NCI-H1436 treated with DMSO at 0.1 percent for 48 hours (cell line): ENCODE results near the gene DDHD1.

ENCODE experiments used
- DNase-seq: peaks from one replicate; lab custom pipeline; 2025; lab: John Stamatoyannopoulos, UW

The DDHD1 gene

DNA sequence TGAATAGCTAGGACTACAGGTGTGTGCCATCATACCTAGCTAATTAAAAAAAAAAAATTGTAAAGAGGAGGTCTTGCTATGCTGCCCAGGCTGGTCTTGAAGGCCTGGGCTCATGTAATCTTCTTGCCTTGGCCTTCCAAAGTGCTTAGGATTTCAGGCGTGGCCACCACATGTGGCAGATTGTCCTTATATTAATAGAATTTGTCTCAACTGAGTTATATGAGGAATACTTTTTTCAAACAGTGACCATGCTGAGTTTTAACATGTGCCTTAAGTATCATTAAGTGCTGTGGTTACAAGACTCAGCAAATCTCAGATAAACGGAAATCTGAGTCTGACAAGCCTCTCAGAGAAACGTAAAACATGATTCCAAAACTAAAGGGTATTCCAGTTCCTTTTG lies 119.1 kb downstream of the DDHD1 start:
- no peak for DNase-seq

DNA sequence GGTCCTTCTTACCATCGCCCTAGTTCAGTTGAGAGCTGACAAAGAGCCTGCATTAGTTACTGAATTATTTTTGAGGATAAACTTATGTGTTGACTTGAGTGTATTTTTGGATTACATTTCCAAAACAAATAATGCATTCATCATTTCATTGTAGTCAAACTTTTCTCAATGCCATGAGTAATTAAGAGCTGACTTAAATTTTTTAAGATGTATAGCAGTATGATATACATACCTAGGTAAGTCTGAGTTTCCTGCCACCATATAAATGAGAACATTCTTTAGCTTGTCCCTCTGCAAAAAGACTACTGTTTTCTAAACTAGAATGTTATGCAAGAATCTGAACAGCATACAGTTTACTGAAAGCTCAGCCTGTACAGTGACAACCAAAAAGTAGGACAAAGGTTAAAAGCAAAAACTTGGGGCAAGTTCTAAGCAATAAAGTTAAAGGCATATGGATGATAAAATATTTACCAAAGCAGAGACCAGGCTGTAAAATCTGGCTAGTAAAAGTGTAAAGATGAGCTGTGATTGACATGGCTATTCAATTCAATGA lies 120.2 kb downstream of the DDHD1 start:
- no peak for DNase-seq

DNA sequence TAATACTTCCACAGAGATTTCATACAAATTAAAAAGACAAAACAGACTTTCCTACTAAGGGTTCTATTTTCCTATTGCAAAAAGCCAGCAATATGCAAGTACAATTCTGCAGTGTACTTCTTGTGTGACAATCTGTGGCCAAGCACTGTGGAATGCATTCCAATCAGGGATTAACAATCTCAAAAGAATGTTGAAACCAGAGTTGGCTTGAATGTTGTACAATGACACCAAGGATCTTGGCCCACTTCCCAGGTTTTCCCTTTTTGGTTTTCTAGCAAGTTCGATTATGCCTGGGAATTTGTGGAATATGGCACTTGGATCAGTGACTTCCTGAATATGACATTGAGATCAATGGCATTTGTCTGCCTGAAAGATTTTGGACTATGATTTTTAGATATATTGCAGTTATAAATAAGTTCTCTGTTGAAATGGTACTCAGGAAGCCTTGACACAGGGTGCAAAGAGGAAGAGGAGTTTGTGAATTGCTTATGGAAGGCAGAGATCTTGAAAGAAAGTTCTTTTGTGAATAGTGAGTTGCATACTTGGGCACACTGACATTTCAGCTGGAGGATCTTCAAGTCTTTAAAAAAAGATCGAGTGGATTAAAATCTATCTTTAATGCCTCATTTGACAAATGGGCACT lies 120.8 kb downstream of the DDHD1 start:
- DNase-seq = no peak

DNA sequence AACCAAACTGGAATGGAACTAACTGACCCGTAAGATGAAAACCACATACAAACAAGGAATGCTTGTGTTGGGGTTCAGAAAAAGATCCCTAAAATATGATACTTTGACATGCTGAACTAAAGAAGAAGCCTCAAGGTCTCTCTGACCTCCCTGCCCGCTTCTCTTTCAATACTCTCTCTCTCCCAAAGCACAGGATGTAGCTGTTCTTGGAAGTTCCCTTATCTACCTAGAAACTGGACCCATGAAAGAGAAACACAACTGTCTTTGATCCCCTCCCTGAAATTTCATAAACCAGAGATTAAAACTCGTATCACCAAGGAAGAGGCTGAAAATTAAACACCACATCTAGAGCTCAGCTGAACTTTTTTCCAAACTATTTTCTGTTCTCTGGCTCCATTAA lies 125.6 kb downstream of the DDHD1 start:
- no peak for DNase-seq

- no peak for DNase-seq
Observed at GRCh38 chr14:53027041-53027440, 126.1 kb downstream of the DDHD1 start.

DNA sequence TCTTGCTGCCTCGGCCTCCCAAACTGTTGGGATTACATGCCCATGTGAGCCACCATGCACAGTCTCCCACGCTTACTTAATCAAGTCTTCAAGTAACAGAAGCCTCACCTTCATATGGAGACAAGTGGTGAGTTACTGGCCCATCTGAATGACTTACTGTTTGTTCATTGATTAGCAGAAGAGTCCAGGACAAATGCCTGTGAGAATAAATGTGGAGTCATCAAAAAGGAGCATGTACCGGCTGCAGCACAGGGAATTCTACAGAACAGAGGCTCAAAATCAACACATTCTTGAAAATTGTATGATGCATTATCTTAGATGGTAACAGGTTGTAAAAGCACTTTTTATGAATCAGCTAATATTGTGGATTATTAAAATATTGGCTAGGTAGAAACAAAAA lies 129.8 kb downstream of the DDHD1 start:
- DNase-seq = no peak

GRCh38 chr14:53022593-53022992 lies 130.5 kb downstream of the DDHD1 start:
- DNase-seq = no peak

DNA sequence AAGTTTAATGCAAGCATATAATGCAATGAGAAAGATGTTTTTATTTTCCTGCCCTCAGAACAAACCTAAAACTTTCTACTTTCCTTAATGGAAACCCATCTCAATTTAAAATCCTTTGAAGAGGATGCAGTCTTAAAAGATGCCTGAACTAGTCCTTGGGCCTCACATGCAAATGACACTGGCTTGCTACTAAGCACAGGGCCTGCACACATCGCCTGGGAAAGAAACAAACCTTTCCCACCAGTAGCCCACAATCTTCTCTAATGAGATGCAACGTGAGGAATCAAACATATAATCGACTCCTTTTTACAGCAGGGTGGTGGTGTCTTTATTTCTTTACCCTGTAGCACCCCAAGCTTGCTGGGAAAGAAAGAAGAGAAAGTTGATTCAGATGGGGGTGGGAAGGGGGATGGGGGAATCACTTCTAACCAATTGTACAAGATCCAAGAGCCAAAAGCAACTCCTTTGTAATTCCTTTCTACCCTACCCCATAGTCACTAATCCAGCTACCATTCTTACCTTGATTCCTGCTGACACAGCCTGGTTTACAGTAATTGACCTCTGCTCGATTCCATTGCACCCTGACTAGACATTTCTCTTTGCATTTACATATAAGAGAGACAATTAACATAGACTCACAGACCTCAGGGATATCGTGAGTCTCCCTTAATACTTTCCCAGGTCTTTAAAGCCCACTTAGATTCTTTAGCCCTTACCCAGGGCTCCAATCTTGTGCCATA lies 132.8 kb downstream of the DDHD1 start:
- DNase-seq = no peak

DNA sequence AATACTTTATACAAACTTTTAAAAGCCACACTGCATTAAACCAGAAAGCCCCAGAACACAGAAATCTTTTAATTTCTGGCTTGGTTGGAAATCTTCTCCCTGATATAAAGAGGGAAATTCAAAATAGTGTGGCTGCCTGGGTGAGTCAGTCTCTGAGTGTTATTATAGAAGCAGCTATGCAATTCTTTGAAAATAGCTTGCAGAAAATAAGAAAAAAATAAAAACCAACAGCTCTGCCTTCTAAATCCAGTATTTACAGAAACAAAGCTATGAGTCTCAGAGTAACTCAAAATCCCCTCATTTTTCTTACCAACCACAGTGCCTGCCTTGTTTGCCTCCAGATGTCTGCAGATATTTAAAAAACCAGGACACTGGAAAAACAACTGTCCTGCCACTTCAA lies 133.7 kb downstream of the DDHD1 start:
- no peak for DNase-seq

DNA sequence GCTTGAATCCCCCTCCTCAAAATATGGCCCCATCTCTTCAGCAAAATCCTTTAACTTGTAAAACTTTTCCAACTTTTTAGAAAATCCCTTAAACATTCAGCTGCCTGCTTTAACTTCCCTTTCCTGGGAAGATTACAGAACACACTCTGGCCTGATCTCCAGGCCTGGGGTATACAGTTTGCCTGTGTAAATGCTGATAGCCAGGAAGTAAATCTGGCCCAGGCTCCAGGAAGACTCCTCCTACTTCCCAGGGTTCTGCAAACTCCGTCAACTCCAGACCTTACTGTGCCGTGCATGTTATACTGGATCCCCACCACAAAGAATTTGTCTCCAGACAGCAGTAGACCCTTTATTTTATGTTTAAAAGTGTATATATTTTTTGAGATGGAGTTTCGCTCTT lies 135.3 kb downstream of the DDHD1 start:
- DNase-seq = no peak

- no peak for DNase-seq
Observed at GRCh38 chr14:53016919-53017318, 136.2 kb downstream of the DDHD1 start.

GRCh38 chr14:53016491-53016890 lies 136.6 kb downstream of the DDHD1 start:
- DNase-seq = no peak

GRCh38 chr14:53011053-53011462 lies 142.1 kb downstream of the DDHD1 start:
- DNase-seq = no peak

GRCh38 chr14:53010193-53011040 lies 142.7 kb downstream of the DDHD1 start:
- no peak for DNase-seq

GRCh38 chr14:53006931-53007562 lies 146.1 kb downstream of the DDHD1 start:
- no peak for DNase-seq

- no peak for DNase-seq
Observed at GRCh38 chr14:53004976-53005375, 148.1 kb downstream of the DDHD1 start.

DNA sequence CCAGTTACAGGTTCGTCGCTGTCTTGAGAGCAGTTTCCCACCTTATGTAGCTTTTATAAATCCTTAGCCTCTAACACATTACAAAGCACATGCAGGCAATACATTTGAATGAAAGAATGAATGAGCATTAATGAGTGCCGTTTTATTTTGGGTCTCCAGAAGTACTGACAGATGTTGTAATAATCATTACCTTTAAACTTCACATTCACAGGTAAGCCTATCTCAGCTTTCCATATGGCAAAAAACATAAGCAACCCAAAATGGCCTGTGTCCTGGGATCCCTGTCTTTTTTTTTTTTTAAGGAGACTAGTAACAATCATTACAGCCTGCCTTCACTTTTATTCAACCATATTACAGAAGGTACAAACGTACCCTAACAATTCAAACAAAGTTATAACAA lies 149.3 kb downstream of the DDHD1 start:
- no peak for DNase-seq

DNA sequence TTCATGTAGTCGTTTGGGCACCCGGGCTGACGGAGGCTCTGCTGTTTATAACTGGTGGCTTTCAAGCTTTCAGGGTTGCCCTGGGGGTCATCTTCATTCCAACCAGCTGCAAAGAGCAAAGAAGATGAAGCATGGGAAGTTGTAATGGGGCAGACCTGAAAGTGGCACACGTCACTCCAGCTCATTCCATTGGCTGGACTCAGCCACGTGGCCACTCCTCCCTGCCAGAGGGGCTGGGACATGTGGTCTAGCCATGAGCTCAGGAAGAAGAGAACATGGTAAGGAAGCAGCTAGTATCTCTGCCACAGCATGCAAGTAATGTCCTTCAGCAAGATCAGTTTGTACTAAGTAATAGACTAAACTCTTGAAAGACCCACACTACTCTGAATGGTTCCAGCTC lies 150.5 kb downstream of the DDHD1 start:
- DNase-seq = no peak

GRCh38 chr14:53001787-53002378 lies 151.2 kb downstream of the DDHD1 start:
- no peak for DNase-seq

GRCh38 chr14:52998376-52999015 lies 154.6 kb downstream of the DDHD1 start:
- no peak for DNase-seq

DNA sequence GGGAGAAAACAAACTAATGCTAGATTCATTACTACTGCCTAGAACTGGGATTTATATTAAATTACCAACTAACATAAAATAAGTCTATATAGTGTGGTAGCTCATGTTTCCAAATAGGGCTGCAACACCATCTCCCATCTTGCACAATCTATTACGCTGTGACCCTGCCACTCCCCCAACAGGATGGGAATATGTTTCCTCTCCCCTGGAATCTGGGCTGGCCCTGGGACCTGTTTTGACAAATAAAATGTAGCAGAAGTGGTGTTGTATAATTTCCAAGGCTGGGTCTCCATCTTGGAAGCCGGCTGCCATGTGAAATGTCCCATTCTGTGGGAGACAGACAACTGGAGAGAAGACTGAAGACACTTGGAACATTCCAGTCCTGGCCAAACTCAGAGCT lies 156.6 kb downstream of the DDHD1 start:
- DNase-seq = no peak
